Fibroblast of skin of right biceps (primary cell): ENCODE measurements around the gene RAVER1.
A peak's percentile ranks its signal among the peaks of the same experiment; 100 is the strongest.
"Not testable (repeated sequence)": the region's sequence is repeated elsewhere in the genome, so short reads cannot be mapped to it uniquely, and the experiment has no call there.

Experiments used
- DNase-seq: peaks from one replicate; pipeline ENCODE4 v3.0.0-alpha.2; 2013

RAVER1 gene

DNA sequence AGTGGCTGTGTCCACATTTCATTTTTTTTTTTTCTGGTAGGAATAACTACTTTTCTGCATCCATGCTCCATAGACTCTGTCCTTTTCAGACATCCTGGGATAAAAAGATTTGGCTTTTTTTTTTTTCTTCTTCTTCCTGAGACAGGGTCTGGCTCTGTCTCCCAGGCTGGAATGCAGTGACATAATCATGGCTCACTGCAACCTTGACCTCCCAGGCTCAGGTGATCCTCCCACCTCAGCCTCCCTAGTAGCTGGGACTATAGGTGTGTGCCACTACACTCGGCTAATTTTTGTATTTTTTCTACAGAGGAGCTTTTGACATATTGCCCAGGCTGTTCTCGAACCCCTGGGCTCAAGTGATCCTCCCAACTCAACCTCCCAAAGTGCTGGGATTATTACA, 10.2 kb upstream of the RAVER1 start:
- DNase-seq: no peak

DNA sequence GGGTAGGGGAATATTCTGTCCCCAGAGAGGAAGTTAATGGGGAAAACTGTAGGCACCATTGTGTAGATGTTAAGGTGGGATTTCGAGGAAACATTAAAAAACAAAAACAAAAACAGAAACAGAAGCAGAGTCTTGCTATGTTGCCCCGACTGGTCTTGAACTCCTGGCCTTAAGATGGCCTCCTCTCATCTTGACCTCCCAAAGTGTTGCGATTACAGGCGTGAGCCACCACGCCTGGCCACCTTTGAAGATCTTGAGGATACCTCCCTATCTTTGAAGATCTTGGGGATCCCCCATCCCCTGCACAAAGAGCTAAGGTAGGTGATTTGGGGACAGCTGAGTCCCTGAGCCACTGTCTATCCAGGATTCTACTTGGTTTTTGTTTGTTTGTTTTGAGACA, 6.6 kb upstream of the RAVER1 start:
- no peak for DNase-seq

DNA sequence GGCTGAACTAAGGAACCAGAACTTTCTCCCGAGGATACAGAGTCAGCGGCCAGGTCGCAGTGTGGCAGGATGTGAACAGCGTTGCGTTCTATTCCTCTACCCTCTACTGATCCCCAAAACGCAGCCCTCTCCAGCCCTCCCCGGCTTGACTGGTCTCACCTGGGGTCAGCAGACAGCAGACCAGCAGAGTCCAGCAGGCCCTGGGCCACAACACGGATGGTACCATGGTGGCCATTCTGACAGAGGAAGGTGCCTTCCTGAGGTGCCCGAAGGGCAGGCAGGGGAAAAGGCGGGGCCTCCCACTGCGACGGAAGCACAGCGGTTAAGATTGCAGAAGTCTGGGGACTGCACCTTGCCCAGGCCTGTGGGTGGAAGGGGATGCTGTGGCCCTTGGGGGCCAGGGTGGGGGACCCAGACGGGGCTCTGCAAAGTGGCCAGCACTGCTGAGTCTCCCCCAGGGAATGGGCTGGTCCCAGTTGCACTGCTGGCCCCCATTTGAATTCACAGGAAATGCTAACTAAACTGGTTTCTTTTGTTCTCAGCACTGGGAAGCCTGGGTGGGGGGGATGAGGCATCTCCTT, 6.1 kb upstream of the RAVER1 start, which contains the start of gene ICAM3:
ICAM3 (minus strand) TSS at position 245 of the 581 bp plus-strand sequence; CDS start at position 235, 10 bp downstream.
- no peak for DNase-seq

DNA sequence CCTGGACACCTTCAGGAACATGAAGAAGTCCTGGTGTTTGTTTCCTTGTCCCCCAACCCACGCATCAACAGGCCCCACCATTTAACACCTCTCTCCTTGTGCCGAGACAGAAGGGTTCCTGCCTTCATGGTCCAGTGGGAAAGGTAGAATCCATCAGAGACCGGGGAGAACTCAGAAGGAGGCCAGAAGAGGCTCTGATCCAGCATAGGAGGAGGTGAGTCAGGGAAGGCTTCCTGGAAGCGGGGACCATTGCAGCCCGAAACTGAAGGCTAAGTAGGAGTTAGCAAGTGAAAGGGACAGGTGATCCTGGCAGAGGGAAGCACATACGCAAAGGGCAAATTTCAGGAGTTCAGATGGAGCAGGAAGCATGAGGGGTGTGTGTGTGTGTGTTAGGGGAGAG, 5.6 kb upstream of the RAVER1 start:
- no peak for DNase-seq

DNA sequence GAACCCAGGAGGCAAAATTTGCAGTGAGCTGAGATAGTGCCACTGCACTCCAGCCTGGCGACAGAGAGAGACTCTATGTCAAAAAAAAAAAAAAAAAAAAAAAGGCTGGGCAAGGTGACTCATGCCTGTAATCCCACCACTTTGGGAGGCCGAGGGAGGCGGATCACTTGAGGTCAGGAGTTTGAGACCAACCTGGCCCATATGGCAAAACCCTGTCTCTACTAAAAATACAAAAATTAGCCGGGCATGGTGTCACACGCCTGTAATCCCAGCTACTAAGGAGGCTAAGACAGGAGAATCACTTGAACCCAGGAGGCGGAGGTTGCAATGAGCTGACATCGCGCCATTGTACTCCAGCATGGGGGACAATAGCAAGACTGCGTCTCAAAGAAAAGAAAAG, 3.4 kb upstream of the RAVER1 start:
- DNase-seq: not testable (repeated sequence)

DNA sequence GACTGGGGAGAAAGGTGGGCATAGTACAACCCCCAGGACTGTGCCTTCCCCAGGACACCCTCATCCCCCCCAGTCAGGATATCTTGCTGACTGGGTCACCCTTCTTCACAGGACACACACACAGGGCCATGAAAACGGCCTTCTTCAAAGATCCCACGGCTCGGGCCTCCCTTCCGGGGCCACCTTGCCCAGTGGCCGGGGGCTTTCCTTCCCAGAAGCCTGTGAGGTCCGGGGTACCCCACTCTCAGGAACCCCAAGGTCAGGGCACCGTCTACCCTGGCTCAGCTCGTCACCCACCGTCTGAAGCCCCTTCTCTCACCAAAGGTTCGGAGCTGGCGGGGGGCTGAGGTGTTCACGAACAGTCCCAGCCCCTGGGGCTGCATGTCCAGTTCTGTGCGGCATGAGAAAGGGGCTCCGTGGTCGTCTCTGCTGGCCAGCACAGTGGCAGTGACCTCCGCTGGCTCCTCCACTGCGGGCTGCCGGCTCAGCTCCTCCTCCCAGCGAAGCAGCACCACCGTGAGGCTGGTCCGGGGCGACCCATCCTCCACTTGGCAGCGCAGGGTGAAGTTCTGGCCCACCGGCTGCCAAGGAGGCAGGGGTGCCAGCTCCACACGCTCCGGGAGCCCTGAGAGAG, 2.1 kb upstream of the RAVER1 start:
- DNase-seq: no peak

DNA sequence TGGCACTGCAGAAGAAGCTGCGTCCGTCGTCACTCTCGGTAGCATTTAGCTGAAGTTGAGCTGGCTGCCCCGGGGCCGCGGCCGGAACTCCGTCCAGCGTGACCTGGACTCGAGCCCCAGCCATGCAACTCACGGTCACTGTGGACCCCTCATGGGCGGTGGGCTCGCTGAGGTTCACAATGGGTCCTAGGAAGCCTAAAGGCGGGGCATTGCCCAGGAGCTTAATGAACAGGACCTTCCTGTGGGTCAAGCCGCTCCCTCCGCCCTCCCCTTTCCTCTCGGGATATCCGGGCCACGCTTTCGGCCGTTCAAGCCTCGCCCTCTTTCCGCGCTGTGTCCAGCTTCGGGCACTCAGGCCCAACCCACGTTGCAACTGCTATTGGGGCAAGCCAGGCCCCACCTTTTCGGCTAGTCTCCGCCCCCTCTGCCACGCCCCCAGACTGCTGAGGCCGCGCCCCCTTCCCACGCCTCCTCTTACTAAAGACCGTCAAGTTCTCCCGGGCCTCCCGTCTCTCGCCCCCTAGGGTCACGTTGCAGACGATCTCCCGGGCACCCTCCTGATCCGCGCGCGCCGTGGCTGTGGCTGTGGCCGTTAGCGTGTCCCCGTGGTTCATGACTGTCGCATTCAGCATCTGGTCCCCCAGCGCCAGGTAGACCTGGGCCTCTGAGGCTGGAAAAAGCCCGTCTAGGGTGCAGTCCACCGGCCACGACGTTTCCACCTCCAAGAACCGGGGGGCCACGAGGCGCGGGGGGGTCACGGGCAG, 1.4 kb upstream of the RAVER1 start:
- DNase-seq: peak; percentile 87

DNA sequence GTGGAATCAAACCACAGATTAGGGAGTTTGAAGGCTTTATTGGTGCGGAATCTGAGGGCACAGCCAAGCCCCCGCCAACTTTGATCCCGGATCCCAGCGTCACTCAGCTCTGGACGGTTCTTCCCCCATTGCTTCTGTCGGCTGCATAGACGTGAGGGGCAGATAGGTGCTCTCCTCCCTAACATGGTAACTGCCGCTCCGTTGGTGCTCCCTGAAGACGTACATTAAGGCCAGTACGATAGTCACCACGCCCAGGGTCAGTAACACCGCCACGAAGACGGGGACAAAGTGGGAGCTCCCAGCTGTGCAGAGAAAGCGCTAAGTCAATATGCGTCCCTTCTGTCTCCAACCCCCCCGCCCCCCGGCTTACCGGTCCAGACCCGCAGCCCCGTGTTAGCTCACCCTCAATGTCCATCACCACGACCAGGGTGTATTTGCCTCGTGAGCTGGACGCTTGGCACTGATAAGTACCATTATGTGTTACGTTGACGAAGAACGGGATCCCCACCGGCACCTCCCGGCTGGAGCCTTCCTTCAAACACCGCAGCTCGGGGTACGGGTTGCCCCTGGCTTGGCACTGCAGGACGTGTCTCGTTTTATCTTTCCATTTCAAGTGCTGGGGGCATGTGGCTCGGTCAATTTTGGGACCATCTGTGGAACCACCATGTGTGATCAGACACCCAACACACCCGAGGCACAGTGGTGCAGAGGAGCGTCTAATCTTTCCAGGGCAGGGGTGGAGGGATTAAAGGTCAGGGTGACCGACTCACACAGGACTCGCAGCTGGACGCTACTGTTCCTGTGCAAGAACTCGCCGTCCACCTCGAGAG, 644 bp upstream of the RAVER1 start:
- no peak for DNase-seq

DNA sequence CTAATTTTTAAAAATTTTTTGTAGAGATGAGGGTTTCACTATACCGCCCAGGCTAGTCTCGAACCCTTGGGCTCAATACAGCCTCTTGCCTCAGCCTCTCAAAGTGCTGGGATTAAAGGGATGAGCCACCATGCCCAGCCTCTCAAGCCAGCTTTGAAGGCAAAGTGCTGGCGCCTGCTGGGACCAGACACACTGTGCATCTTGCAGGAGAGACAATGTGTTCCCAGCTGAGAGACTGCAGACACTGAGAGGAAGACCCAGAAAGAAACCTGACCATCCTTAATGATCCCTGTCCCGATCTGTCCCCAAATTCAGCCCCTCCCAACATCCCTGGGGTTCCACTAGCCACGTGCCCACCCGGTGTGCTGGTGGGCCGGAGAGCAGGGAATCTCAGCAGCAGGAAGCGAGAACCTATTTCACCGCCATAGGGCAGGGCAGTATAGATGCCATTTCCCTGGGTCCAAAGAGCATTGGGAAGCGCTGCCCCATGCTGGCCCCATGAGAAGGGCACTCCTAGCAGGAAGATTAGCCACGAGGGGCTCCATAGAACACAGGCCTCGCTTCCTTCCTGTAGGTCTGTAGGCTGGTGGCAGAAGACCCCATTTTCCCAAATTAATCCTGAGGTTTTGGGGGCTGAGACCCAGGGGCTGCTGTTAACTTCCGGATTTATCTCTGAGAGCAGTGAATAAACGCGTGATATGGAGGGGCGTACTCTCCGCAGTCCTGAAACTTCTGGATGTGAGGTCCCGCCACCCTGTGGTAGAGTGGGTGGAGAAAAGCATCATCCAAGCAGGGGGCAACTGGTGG, 968 bp downstream of the RAVER1 start:
- DNase-seq: no peak

DNA sequence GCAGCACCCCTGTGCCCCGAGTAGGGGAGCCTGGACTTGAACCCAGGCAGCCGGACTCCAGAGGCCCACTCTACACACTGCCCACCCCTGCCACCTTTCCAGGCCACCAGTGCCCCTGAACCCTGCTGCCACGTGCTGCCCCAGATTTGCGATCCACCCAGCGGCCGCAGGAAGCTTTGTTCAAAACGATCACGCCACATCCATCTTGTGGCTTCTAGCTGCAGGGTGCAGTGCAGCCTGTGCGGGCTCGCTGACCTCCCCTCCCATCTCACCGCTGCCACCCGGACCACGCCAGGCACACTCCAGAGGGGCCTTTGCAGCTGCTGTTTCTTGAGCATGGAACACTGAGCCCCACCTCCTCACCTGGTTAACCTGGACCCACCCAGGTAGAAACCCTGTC, 3.8 kb downstream of the RAVER1 start:
- DNase-seq: no peak

DNA sequence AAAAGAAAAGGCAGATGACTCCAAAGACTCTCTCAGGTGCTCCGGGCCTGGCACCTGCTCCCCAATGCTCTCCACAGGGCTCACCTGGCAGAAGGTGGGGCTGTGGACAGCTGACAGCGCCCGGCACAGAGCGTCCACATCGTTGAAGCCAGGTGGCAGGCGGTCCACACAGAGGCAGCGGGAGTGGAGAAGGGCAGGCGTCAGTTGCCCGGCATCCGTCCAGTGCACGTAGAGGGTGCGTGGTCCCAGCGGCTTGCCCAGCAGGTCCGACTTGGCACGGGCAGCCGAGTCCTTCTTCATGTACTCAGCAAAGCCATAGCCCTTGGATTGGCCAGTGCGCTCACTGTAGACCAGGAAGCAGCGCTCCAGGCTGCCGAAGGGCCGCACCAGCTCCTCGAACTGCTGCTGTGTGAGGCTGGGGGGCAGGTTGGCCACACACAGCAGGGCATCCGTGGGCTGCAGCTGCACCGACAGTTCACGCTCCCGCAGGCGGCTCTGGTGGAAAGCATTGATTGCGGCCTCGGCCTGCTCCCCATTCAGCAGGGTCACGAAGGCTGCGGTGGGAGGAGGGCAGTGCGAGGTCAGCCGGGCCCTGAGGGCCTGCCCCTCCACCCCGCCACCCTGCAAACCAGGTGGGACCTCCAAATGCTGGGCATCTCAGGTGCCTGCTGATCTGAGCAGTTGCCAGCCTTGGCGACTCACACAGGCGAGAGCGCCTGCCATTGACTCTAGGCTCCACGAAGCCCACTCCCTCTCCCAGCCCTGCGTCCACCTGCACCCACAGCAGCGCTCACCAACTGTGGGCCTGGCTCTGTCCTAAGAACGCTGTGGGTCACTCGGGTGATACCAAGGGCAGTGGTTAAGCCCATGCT, 4.5 kb downstream of the RAVER1 start:
- no peak for DNase-seq

DNA sequence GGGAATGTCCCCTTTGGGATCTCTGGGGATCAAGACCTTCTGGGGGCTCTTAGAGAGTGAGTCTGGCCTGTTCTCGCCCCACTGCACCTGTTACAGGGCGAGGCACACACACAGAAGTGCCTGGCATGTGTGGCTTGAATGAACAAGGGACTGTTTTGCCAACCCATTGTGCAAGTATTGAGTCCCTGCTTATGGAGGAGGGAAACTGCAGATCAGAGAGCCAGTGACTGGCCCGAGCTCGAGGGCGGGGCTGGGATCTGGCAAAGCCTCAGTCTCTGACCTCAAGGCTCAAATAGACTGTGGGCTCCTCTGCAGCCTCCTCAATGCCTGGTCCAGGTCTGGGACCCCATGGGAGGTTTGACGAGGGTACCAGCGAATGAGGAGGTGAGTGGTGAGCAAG, 5.5 kb downstream of the RAVER1 start:
- no peak for DNase-seq

DNA sequence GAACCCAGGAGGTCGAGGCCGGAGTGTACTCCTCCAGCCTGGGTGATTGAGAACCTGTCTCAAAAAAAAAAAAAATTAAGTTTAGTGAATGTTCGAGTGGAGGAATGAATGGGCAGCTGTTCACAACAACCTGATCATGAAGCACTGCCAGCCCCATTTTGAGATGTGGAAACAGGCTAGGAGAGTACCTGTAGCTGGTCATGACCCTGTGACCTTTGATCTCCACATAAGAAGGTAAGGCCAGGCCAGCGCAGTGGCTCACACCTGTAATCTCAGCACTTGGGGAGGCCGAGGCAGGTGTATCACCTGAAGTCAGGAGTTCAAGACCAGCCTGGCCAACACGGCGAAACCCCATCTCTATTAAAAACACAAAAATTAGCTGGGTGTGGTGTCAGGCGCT, 7.6 kb downstream of the RAVER1 start:
- no peak for DNase-seq

DNA sequence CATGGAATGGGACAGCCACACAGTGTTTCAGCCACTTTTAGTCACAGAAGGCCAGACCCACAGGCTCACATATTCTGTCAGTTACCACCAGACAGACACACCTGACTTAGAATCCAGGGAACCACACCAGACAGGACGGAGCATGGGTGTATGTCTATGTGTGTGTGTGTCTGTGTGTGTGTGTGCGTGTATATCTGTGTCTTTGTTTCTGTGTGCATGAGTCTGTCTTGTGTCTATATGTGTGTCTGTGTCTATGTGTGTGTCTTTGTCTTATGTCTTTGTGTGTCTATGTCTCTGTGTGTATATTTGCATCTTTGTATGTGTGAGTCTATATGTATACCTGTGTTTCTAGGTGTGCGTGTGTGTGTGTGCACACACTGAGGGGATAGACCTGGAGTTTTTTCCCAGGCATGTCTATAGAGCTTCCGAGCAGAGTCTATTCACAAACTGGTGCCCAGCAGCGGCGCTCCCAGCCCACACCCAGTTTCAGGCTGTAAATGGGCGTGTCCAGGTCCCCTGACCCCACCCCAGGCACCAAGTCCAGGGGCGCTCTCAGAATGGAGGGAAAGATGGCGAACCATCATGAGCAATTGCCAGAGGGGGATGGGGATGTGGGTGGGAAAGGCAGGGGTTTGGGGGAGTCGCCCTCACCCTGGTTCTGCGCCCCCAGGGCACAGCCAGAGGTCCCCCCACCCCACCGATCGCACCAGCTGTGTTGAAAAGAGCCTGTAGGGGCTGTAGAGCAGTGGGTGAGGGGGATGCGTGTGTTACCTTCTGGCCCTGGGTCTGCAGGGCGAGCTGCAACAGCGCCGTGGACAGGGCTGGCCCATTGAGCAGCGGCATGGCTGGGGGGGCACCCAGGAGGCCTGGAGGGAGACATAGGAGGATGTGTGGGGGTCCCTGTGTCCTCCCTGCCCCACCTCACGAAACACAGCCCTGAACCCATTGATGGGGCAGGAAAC, 11.2 kb downstream of the RAVER1 start:
- DNase-seq: no peak

DNA sequence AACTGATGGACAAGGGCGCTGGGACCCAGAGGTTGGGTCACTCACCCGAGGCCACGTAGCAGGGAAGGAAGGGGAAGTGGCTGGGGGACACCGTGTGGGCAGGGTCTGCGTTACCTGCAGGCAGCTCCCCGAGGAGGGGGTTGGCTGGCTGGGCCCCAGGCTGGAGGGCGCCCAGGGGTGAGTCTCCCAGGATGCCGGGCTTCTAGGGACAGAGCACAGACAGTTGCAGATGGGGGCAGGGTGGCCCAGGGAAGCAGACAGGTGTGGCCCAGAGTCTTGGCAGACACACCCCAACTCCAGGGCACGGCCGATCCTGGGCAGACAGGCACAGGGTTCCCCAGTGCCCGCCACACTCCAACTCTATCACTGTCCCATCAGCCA, 11.9 kb downstream of the RAVER1 start:
- DNase-seq: no peak

DNA sequence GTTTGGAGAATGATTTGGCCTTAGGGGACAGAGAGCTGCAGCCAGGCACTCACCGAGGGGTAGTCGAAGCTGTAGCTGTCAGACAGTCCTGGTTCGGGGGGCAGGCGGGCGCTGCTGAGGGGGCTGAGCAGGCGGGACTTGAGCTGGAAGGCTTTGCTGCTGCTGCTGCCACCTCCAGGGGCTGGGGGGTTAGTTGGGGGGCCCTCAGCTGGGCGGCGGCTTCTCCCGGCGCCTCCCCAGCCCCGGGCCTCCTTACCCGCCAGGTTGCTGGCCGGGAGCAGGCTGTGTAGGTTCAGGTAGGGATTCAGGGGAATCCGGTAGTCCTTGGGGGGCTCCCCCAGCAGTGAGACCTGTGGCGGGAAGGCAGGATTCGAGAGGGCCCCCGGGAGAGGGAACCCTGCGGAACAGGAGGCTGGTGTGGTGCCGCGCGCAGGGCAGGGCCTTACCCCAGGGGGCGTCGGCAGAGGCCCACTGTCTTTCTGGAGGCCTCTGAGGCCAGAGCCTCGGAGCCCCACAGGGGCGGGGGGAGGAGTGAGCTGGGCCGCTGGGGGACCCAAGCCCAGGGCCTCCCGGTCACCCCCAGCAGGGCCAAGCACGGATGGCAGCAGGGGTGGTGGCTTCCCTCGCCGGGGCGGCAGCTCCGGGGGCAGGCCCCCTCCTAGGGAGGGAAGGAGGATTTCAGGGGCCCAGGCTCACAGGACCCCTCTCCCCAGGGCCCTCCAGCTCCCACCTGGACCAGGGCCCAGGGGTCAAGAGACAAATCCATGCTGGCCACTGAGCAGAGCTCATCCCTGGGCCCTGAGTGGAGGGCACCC, 12.5 kb downstream of the RAVER1 start:
- DNase-seq: no peak

DNA sequence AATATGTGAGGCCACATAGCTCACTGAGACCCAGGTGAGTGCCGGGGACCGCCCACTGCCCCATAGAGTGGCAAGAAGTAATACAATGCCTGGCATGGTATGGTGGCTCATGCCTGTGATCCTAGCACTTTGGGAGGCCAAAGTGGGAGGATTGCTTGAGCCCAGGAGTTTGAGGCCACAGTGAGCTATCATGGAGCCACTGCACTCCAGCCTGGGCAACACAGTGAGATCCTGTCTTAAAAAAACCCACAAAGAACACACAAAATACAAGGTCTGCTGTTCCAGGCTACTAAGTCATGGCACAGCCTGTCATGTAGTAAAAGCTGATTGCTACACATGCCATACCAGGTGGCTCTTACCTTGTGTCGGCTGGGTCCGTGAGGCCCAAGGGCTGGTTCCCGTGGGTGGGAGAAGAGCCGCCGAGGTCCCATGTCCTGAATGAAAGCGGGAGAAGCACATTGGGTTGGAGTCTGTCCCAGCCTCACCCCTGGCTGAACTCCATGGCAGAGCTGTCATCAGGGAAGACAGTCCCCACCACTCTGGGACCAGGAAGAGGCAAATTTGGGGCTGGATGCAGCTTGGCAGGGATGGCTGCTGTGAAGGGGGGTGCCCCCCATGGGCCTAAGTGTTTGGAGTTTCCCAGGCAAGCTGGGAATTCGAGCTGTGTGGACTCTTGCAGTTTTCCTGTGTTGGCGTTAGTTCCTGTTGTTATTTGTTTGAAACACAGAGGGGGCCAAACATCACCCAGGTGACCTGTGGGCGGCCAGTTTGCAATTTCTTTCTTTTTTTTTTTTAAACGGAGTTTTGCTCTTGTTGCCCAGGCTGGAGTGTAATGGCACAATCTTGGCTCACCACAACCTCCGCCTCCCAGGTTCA, 14.3 kb downstream of the RAVER1 start:
- DNase-seq: no peak

DNA sequence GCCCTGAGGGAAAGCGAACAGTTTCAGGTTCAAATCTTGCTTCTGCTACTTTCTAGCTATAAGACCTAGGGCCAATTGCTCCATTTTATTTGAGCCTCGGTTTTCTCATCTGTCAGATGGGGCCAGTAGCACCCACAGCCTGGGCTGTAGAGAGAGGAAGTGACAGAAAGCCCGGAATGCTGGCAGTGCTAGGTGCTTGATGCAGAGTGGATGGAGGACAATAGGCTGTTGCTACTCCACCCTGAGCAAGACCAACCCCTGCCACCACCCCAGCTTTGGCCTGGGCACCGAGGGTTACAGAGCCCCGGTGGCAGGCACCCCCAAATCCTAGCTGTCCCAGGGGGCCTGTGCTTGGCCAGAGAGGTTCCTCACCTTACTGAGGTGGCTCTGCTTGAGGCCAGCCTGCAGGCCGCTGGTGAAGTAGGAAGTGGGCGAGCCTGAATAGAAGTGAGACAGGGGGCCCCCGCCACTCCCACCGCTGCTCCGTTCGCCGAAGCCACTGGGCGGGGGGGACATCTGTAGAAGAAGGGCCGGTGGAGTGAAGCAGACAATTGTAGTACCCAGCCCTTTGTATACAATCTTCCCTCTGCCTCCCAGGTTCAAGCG, 15.4 kb downstream of the RAVER1 start:
- no peak for DNase-seq
